Upper lobe of right lung (tissue), 1 donor: ENCODE results near the gene SLC45A2. TPM values are rescaled to one million over a fixed set of nuclear protein-coding genes. Genes with fewer than 3 reads are reported as not detected.
"Not testable (repeated sequence)": the region's sequence is repeated elsewhere in the genome, so short reads cannot be mapped to it uniquely, and the experiment has no call there.

ENCODE experiments used
- ATAC-seq: fragments of 200-7000 bp; cut with Tn5 transposase; one replicate; pipeline ENCODE4 v1.9.1; 2020; ENCODE audit warnings: mild to moderate bottlenecking, moderate library complexity
- DNase-seq: peaks from one replicate; pipeline ENCODE4 v3.0.0-alpha.2; 2020
- H3K27ac ChIP-seq: fragments of 200-600 bp; one replicate; pipeline ENCODE4 v1.8.0; 2022
- H3K27me3 ChIP-seq: fragments of 200-600 bp; one replicate; pipeline ENCODE4 v1.8.0; 2022; ENCODE audit warnings: mild to moderate bottlenecking
- H3K36me3 ChIP-seq: fragments of 200-600 bp; one replicate; pipeline ENCODE4 v1.8.0; 2022
- H3K4me1 ChIP-seq: fragments of 200-600 bp; one replicate; pipeline ENCODE4 v1.8.0; 2022
- H3K4me3 ChIP-seq: fragments of 200-600 bp; one replicate; pipeline ENCODE4 v1.8.0; 2022; ENCODE audit warnings: mild to moderate bottlenecking
- H3K9me3 ChIP-seq: fragments of 200-600 bp; one replicate; pipeline ENCODE4 v1.8.0; 2022
- intact Hi-C: fragments of 100-400 bp; cut with DNase I; formaldehyde crosslinking; loops from one replicate; pipeline ENCODE4 v1.11.0; 2022
- long read RNA-seq: library from polyadenylated mRNA; unstranded; transcript quantifications from one replicate; pipeline ENCODE4 v2.0.0, GENCODE V29; 2021
- total RNA-seq: library from RNA; stranded (reverse); fragmentation: NEBNext Ultra II Directional; extraction: Animal tissue kit (Norgen Biotek cat#: 25700); gene quantifications from one replicate; pipeline ENCODE4 v1.2.1, GENCODE V29; 2021
- TF ChIP-seq, protein P1 (sequence below): fragments of 200-600 bp; IDR thresholded peaks from one replicate; pipeline ENCODE4 v1.8.0; 2022; ENCODE audit warnings: antibody characterized with exemption
- donor health status: DM: no; HTN: yes; CAD: no; lungs with severe emphysema.

The SLC45A2 gene
- not detected for total RNA-seq
- long read RNA-seq: 0 reads

DNA sequence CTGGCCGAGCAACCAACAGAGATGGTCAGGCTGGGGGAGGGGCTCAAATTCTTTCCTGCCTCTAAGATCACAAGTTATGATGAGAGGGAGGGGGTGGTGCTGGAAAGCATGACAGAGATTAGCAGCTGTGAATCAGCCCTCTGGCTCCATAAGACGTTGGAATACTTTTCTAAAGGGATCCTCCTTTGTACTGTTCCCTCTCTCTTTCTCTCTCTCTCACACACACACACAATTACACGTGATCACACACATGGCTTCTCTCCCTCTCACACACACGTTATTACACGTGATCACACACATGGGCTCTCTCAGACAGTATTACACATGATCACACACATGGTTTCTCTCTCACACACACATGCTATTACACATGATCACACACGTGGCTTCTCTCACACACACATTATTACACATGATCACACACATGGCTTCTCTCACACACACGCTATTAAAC lies at the start of gene SLC45A2:
TSS of gene SLC45A2 (minus strand) at position 23 of the 454 bp plus-strand sequence. CDS start 110 bp downstream, outside the sequence.
- Histone ChIP-seq H3K27ac (no peak within 1 kb of the TSS), H3K27me3 (no peaks in the 10 kb centered on the region), H3K36me3 (peaks cover 17% of the 10 kb centered on the region), H3K4me3 (no peak within 1 kb of the TSS), H3K9me3 (no peaks in the 10 kb centered on the region), H3K4me1 (no peaks in the 10 kb centered on the region)
- TF ChIP-seq, protein P1, sequence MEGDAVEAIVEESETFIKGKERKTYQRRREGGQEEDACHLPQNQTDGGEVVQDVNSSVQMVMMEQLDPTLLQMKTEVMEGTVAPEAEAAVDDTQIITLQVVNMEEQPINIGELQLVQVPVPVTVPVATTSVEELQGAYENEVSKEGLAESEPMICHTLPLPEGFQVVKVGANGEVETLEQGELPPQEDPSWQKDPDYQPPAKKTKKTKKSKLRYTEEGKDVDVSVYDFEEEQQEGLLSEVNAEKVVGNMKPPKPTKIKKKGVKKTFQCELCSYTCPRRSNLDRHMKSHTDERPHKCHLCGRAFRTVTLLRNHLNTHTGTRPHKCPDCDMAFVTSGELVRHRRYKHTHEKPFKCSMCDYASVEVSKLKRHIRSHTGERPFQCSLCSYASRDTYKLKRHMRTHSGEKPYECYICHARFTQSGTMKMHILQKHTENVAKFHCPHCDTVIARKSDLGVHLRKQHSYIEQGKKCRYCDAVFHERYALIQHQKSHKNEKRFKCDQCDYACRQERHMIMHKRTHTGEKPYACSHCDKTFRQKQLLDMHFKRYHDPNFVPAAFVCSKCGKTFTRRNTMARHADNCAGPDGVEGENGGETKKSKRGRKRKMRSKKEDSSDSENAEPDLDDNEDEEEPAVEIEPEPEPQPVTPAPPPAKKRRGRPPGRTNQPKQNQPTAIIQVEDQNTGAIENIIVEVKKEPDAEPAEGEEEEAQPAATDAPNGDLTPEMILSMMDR: no peak
- no peak for ATAC-seq
- intact Hi-C loops: no loop called here
- no peak for DNase-seq

- TF ChIP-seq, protein P1: no peak
Measured at GRCh38 chr5:34031966-34032365, 47.5 kb upstream of the SLC45A2 start.

DNA sequence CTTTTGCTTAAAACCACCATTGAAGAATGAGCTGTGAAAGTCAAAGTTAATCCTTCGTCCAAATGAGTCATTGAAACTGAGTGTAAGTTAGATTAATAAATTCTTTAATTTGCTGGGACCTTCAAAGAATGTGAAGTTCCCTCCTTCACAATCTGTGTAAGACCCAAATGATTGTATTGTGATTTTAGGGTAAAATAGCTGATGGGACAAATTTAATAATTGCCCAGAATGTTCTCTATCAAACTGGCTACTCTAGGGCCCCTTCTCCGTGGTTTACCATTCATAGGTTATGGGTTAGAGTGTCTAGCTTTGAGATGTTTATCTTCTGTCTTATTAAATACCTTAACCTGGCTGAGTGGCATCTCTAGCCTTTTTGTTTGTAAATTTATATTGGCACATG lies 46.6 kb upstream of the SLC45A2 start:
- intact Hi-C loops: no loop called here
- Histone ChIP-seq H3K4me1 (no peaks in the 10 kb centered on the region), H3K9me3 (no peaks in the 10 kb centered on the region), H3K27me3 (no peaks in the 10 kb centered on the region), H3K36me3 (peaks cover 6% of the 10 kb centered on the region), H3K27ac (no peak overlapping the region), H3K4me3 (no peak overlapping the region)
- ATAC-seq (no peak), DNase-seq (no peak)
- TF ChIP-seq, protein P1: no peak

More at GRCh38 chr5:34031966-34032365, 47.5 kb upstream of the SLC45A2 start:
- peaks cover 6% of the 10 kb centered on the region for H3K36me3 ChIP-seq
- H3K27me3 ChIP-seq: no peaks in the 10 kb centered on the region
- no peak overlapping the region for H3K4me3 ChIP-seq
- intact Hi-C loops: no loop called here
- H3K4me1 ChIP-seq: no peaks in the 10 kb centered on the region
- no peak for ATAC-seq
- H3K27ac ChIP-seq: no peak overlapping the region
- DNase-seq: no peak
- H3K9me3 ChIP-seq: no peaks in the 10 kb centered on the region

- ATAC-seq, H3K4me3 ChIP-seq, H3K4me1 ChIP-seq, DNase-seq, H3K9me3 ChIP-seq, intact Hi-C loops, H3K36me3 ChIP-seq, H3K27ac ChIP-seq, H3K27me3 ChIP-seq: not testable (repeated sequence)
Measured at GRCh38 chr5:34030585-34030984, 46.1 kb upstream of the SLC45A2 start.

- TF ChIP-seq, protein P1: no peak
- H3K9me3 ChIP-seq: no peaks in the 10 kb centered on the region
- intact Hi-C loops: no loop called here
Measured at GRCh38 chr5:34030048-34030447, 45.6 kb upstream of the SLC45A2 start.

DNA sequence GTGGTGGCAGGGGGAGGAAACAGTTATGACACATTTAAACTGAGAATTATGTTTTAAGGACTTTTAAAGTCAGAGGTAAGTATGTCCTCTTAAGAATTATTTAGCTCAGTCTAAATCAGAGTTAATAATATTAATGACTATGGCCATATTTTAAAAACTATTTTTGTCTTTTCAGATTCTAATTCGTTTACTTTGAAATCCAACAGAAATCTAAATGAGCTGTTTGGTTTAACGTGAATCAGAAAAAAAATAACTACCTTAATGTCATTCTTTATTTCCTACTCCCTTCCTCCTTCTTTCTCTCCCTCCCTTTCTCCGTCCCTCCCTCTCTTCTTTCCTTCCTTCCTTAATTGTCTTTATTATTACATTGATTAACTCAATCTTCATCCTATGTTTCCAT lies 43.9 kb upstream of the SLC45A2 start:
- H3K4me3 ChIP-seq: no peak overlapping the region
- ATAC-seq: no peak

More at GRCh38 chr5:34030048-34030447, 45.6 kb upstream of the SLC45A2 start:
- H3K27ac ChIP-seq: no peak overlapping the region
- no peak for DNase-seq
- no peaks in the 10 kb centered on the region for H3K4me1 ChIP-seq
- no peak for ATAC-seq
- peaks cover 3% of the 10 kb centered on the region for H3K36me3 ChIP-seq
- H3K4me3 ChIP-seq: no peak overlapping the region
- H3K27me3 ChIP-seq: no peaks in the 10 kb centered on the region

More for the DNA sequence above, 43.9 kb upstream of the SLC45A2 start:
- Histone ChIP-seq H3K36me3 (no peaks in the 10 kb centered on the region), H3K27ac (no peak overlapping the region), H3K9me3 (no peaks in the 10 kb centered on the region), H3K4me1 (no peaks in the 10 kb centered on the region), H3K27me3 (no peaks in the 10 kb centered on the region)
- intact Hi-C loops: no loop called here
- TF ChIP-seq, protein P1: no peak
- no peak for DNase-seq
